D721Med (cell line): ENCODE measurements around the gene HSPB9.

Source experiments
- DNase-seq: peaks from one replicate; pipeline ENCODE4 v3.0.0; 2011; ENCODE audit warnings: low spot score; ENCODE audit not compliant: insufficient read length
- FAIRE-seq: peaks from 2 replicates; lab custom pipeline; 2011; peaks lifted over from hg19 to GRCh38; lab: Jason Lieb, UNC
- TF ChIP-seq, protein P1 (sequence below): IDR thresholded peaks from 2 replicates; pipeline ENCODE4 v1.5.1; 2012; ENCODE audit warnings: mild to moderate bottlenecking, control low read depth; ENCODE audit not compliant: insufficient read depth; ENCODE audit errors: missing control alignments

The HSPB9 gene

DNA sequence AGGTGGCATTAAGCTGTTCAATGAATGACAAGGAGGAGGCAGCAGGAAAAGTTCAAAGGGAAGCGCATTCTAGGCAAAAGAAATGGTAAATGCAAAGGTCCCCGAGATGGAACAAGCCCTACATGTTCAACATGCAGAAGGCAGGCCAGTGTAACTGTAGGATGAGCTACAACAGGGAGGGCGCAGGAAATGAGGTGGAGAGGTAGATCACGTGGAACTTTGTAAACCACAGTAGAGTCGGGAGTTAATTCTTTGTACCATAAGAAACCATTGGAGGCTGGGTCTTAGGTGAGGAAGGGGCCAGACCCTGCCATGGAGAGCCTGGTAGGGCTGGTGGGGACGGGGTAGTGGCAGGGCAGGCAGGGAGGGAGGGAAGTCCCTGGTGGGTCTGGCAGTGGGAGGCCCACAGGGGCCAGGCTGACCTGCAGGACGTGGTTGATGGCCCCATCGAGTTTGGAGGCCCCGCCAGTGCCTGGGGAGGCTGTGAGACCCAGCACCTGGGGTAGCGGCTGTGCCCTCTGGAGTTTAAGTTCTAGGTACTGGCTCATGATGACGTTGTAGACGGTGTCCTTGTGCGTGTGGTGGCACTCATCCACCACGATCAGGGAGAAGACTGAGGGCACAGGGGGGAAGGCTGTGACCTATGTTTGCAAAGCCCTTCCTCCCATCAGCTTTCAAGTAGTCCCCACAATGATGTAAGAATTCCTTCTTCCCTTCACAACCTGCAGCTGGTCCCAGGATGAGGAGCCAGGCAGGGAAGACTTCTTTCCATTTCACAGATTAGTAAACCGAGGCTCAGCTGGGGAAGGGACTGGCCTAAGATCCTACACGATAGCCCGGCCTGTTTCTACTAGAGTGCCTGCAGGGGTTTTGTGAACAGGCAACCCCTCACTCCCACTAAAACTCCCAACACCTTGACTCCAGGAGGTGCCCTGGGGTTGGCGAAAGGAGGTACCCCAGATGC is 12.0 kb upstream of the HSPB9 start:
- TF ChIP-seq, protein P1, sequence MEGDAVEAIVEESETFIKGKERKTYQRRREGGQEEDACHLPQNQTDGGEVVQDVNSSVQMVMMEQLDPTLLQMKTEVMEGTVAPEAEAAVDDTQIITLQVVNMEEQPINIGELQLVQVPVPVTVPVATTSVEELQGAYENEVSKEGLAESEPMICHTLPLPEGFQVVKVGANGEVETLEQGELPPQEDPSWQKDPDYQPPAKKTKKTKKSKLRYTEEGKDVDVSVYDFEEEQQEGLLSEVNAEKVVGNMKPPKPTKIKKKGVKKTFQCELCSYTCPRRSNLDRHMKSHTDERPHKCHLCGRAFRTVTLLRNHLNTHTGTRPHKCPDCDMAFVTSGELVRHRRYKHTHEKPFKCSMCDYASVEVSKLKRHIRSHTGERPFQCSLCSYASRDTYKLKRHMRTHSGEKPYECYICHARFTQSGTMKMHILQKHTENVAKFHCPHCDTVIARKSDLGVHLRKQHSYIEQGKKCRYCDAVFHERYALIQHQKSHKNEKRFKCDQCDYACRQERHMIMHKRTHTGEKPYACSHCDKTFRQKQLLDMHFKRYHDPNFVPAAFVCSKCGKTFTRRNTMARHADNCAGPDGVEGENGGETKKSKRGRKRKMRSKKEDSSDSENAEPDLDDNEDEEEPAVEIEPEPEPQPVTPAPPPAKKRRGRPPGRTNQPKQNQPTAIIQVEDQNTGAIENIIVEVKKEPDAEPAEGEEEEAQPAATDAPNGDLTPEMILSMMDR: no peak
- DNase-seq (no peak), FAIRE-seq (no peak)

- FAIRE-seq (no peak), DNase-seq (no peak)
- TF ChIP-seq, protein P1: no peak
These were observed 11.4 kb upstream of the HSPB9 start for GRCh38 chr17:42111265-42111636.

- no peak for FAIRE-seq
- TF ChIP-seq, protein P1: no peak
- no peak for DNase-seq
These were observed 10.6 kb upstream of the HSPB9 start for GRCh38 chr17:42111871-42112551.

DNA sequence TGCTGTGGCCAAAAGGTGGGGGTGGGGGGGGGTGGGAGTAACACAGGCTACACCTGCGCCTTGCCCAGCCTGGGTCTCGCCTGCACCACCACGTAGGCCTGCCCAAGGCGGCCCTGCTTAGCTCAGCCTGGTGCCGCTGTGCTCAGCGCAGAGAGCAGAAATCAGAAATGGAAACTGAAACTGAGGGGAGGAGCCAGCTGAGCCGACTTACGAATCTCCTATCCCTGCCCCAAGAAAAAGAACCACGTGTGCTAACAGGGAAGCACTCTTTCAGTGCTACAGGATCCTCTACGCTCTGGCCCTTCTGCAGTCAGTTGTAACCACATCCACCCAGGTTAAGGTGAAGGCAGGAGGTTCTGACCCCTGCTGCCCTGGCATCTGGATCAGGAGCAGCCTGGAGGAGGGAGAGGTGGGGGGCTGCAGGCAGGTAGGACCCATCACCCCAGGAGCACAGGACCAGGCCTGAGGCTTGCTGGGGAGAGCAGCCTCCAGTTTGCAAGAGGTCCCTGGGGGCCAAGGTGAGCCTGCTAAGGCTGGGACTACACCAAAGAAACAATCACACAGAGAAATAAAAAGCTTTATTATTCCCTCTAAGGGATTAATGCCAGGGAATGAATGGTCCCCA is 9.9 kb upstream of the HSPB9 start, which contains the start of gene DHX58:
Gene DHX58 (minus strand): TSS at position 163 of the 625 bp plus-strand sequence. CDS start 822 bp downstream, outside the sequence.
- DNase-seq: no peak
- no peak for FAIRE-seq
- TF ChIP-seq, protein P1: no peak

DNA sequence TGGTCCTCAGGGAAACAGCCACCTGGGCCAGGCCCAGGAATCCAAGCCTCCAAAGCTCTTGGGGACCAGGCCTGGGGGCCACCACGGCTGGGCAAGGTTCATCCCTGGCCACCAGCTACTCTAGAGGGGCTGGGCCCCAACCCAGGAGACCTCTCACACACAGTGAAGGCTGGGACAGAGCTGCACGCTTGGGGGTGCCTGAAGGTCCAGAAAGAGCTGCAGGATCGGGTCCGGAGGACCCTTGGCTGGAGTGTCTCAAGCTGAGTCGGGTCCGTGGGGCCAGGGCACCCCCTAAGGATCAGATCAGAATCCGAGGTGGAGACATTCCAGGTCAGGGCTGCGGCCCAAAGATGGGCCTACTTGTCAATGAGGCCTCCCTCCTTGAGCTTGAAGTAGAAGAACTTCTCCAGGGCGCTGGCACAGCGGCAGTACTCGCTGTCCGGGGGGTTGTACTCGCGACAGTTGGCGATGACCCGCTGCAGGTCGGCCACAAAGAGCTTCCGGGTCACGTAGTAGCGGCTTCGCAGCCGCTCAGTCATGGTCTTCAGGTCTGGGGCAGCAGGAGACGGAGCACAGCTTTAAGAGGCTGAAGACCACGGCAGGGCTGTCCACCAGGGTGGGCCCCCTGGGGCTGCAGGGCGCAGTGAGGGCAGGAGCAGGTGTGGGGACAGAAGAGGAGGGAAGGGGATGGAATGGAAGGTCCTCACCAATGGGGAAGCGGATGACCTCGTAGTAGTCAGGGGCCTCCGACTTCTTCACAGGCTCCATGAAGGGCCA is 9.1 kb upstream of the HSPB9 start:
- TF ChIP-seq, protein P1: no peak
- FAIRE-seq (no peak), DNase-seq (no peak)

DNA sequence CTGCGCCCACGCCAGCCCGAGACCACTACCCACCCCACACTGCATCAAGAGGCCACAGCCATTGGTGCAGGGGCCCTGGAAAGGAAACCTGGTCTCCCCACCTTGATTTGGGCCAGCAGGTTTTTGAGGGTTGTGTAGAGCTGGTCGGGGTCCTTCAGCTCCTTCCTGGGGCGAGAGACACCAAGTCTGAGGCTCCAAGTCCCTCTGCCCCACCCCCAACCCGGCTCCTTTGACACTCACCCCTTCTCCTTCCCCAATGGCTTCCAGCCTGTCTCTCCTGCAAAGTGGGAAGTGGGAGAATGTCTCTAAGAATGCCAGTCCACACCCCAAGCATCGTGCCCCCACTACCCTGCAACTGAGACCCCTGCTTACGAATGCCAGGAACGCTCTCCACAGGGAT is 8.5 kb upstream of the HSPB9 start:
- FAIRE-seq: no peak
- DNase-seq: no peak
- TF ChIP-seq, protein P1: no peak
